ENCODE results near the gene PTPN7. TPM values are rescaled to one million over a fixed set of nuclear protein-coding genes. Genes with fewer than 3 reads are reported as not detected.

Gene PTPN7
- total RNA-seq: 100 to 1,000 TPM; 228 to 231 TPM

- peaks cover 48% of the 10 kb centered on the region for H3K36me3 Mint-ChIP-seq (ENCODE audit: low read depth)
- peaks cover 86% of the 10 kb centered on the region for H3K4me1 Mint-ChIP-seq
- peak within 1 kb of the TSS; percentile 99 for H3K27ac Mint-ChIP-seq
- DNase-seq: peak; percentile 84
- peak within 1 kb of the TSS; percentile 98 for H3K4me3 Mint-ChIP-seq
- ChIA-PET CTCF (interaction anchor here (0.8 to 1.7 kb wide), 12 partner anchors 10 to 160 kb away, joined by 3 to 8 read pairs (median 4); no protein-coding TSS in a partner anchor), POLR2A (interaction anchor here (1.1 to 8.3 kb wide), 13 partner anchors 8 to 847 kb away, joined by 3 to 174 read pairs (median 5); partner anchors contain the start of genes ARL8A, TMEM183A and UBE2T)
- H3K27me3 Mint-ChIP-seq: no peaks in the 10 kb centered on the region
- H3K9me3 Mint-ChIP-seq: no peaks in the 10 kb centered on the region
Measured at GRCh38 chr1:202160377-202160940, at the start of gene PTPN7. PTPN7 (minus strand) TSS chr1:202160602; CDS start chr1:202159402, 1,200 bp downstream.

- no peak overlapping the region for H3K27ac Mint-ChIP-seq
- H3K27me3 Mint-ChIP-seq: peaks cover 24% of the 10 kb centered on the region
- no peaks in the 10 kb centered on the region for H3K9me3 Mint-ChIP-seq
- H3K4me3 Mint-ChIP-seq: no peak overlapping the region
- H3K36me3 Mint-ChIP-seq (ENCODE audit: low read depth): no peaks in the 10 kb centered on the region
- H3K4me1 Mint-ChIP-seq: no peaks in the 10 kb centered on the region
- no peak for DNase-seq
- ChIA-PET POLR2A (no interaction called here), CTCF (interaction anchor here (2.5 kb wide), 1 partner anchor 16 kb away, joined by 9 read pairs; the partner anchor contains the start of gene LGR6)
Measured at GRCh38 chr1:202208351-202208857, 48.0 kb upstream of the PTPN7 start.

GRCh38 chr1:202207292-202207691 lies 46.9 kb upstream of the PTPN7 start:
- Mint-ChIP-seq H3K9me3 (no peaks in the 10 kb centered on the region), H3K27ac (no peak overlapping the region), H3K36me3 (ENCODE audit: low read depth) (no peaks in the 10 kb centered on the region), H3K27me3 (peaks cover 13% of the 10 kb centered on the region), H3K4me3 (no peak overlapping the region), H3K4me1 (no peaks in the 10 kb centered on the region)
- DNase-seq: no peak
- ChIA-PET POLR2A (no interaction called here), CTCF (no interaction called here)

- Mint-ChIP-seq H3K4me3 (no peak overlapping the region), H3K27me3 (peaks cover 1% of the 10 kb centered on the region), H3K9me3 (no peaks in the 10 kb centered on the region), H3K27ac (no peak overlapping the region), H3K36me3 (ENCODE audit: low read depth) (no peaks in the 10 kb centered on the region), H3K4me1 (peaks cover 9% of the 10 kb centered on the region)
- CTCF ChIA-PET: interaction anchor here (1.2 kb wide), 1 partner anchor 13 kb away, joined by 6 read pairs; no protein-coding TSS in a partner anchor
- DNase-seq: no peak
- POLR2A ChIA-PET: no interaction called here
Measured at GRCh38 chr1:202205523-202206190, 45.3 kb upstream of the PTPN7 start.

- H3K4me3 Mint-ChIP-seq: no peak overlapping the region
- peaks cover 5% of the 10 kb centered on the region for H3K27me3 Mint-ChIP-seq
- no peak for DNase-seq
- no peak overlapping the region for H3K27ac Mint-ChIP-seq
- ChIA-PET CTCF (no interaction called here), POLR2A (no interaction called here)
- H3K9me3 Mint-ChIP-seq: no peaks in the 10 kb centered on the region
- H3K36me3 Mint-ChIP-seq (ENCODE audit: low read depth): no peaks in the 10 kb centered on the region
- H3K4me1 Mint-ChIP-seq: peaks cover 9% of the 10 kb centered on the region
Measured at GRCh38 chr1:202204065-202204464, 43.7 kb upstream of the PTPN7 start.

- Mint-ChIP-seq H3K27ac (no peak overlapping the region), H3K27me3 (peaks cover 6% of the 10 kb centered on the region), H3K9me3 (no peaks in the 10 kb centered on the region), H3K4me1 (peaks cover 11% of the 10 kb centered on the region), H3K4me3 (no peak overlapping the region), H3K36me3 (ENCODE audit: low read depth) (no peaks in the 10 kb centered on the region)
- ChIA-PET POLR2A (no interaction called here), CTCF (interaction anchor here (3.3 kb wide), 1 partner anchor 10 kb away, joined by 14 read pairs; the partner anchor contains the start of gene LGR6)
- DNase-seq: no peak
Measured at GRCh38 chr1:202203238-202204039, 43.0 kb upstream of the PTPN7 start.

GRCh38 chr1:202202500-202203168 lies 42.2 kb upstream of the PTPN7 start:
- Mint-ChIP-seq H3K27me3 (peaks cover 11% of the 10 kb centered on the region), H3K27ac (no peak overlapping the region), H3K4me1 (peaks cover 14% of the 10 kb centered on the region), H3K4me3 (no peak overlapping the region), H3K9me3 (no peaks in the 10 kb centered on the region), H3K36me3 (ENCODE audit: low read depth) (no peaks in the 10 kb centered on the region)
- DNase-seq: no peak
- POLR2A ChIA-PET: no interaction called here
- CTCF ChIA-PET: interaction anchor here (3.3 kb wide), 1 partner anchor 10 kb away, joined by 14 read pairs; the partner anchor contains the start of gene LGR6

GRCh38 chr1:202201971-202202370 lies 41.6 kb upstream of the PTPN7 start:
- H3K27ac Mint-ChIP-seq: no peak overlapping the region
- peaks cover 14% of the 10 kb centered on the region for H3K4me1 Mint-ChIP-seq
- H3K9me3 Mint-ChIP-seq: no peaks in the 10 kb centered on the region
- H3K36me3 Mint-ChIP-seq (ENCODE audit: low read depth): no peaks in the 10 kb centered on the region
- CTCF ChIA-PET: interaction anchor here (1.2 to 3.3 kb wide), 2 partner anchors 9 to 12 kb away, joined by 3 to 14 read pairs; partner anchors contain the start of gene LGR6
- no peak overlapping the region for H3K4me3 Mint-ChIP-seq
- H3K27me3 Mint-ChIP-seq: peaks cover 11% of the 10 kb centered on the region
- POLR2A ChIA-PET: no interaction called here
- no peak for DNase-seq

- ChIA-PET POLR2A (no interaction called here), CTCF (interaction anchor here (1.2 to 3.3 kb wide), 2 partner anchors 8 to 11 kb away, joined by 3 to 14 read pairs; partner anchors contain the start of gene LGR6)
- no peaks in the 10 kb centered on the region for H3K9me3 Mint-ChIP-seq
- no peak for DNase-seq
- H3K4me3 Mint-ChIP-seq: no peak overlapping the region
- H3K36me3 Mint-ChIP-seq (ENCODE audit: low read depth): no peaks in the 10 kb centered on the region
- H3K27ac Mint-ChIP-seq: no peak overlapping the region
- peaks cover 14% of the 10 kb centered on the region for H3K4me1 Mint-ChIP-seq
- peaks cover 12% of the 10 kb centered on the region for H3K27me3 Mint-ChIP-seq
Measured at GRCh38 chr1:202201266-202201665, 40.9 kb upstream of the PTPN7 start.

- Mint-ChIP-seq H3K9me3 (no peaks in the 10 kb centered on the region), H3K27ac (no peak overlapping the region), H3K27me3 (peaks cover 18% of the 10 kb centered on the region), H3K36me3 (ENCODE audit: low read depth) (no peaks in the 10 kb centered on the region), H3K4me3 (no peak overlapping the region), H3K4me1 (peaks cover 14% of the 10 kb centered on the region)
- ChIA-PET POLR2A (no interaction called here), CTCF (interaction anchor here (1.2 to 3.3 kb wide), 3 partner anchors 8 to 15 kb away, joined by 3 to 14 read pairs (median 3); partner anchors contain the start of gene LGR6)
- no peak for DNase-seq
Measured at GRCh38 chr1:202200669-202201068, 40.3 kb upstream of the PTPN7 start.

- Mint-ChIP-seq H3K36me3 (ENCODE audit: low read depth) (no peaks in the 10 kb centered on the region), H3K27me3 (peaks cover 23% of the 10 kb centered on the region), H3K4me1 (peaks cover 14% of the 10 kb centered on the region), H3K9me3 (no peaks in the 10 kb centered on the region), H3K4me3 (no peak overlapping the region), H3K27ac (no peak overlapping the region)
- no peak for DNase-seq
- ChIA-PET POLR2A (no interaction called here), CTCF (interaction anchor here (0.8 to 3.3 kb wide), 5 partner anchors 7 to 74 kb away, joined by 3 to 14 read pairs (median 3); partner anchors contain the start of gene LGR6)
Measured at GRCh38 chr1:202200112-202200548, 39.7 kb upstream of the PTPN7 start.

Data from activated CD4-positive, alpha-beta memory T cell treated with anti-CD3 and anti-CD28 coated beads, Interleukin-2, amount 10 ng/mL, durations not matched to agents 7 days and 5 days (primary cell).